ENCODE results near the gene IGF2R. TPM values are rescaled to one million over a fixed set of nuclear protein-coding genes. Genes with fewer than 3 reads are reported as not detected.
"Not testable (repeated sequence)": the region's sequence is repeated elsewhere in the genome, so short reads cannot be mapped to it uniquely, and the experiment has no call there.

The IGF2R gene
- total RNA-seq, 1 experiment from 2014 or later = 35.9 TPM

- DNase-seq = no peak
- Histone ChIP-seq H3K9me3 (no peaks in the 10 kb centered on the region), H3K27me3 (no peaks in the 10 kb centered on the region), H3K36me3 (peaks cover 15% of the 10 kb centered on the region), H3K4me3 (no peak overlapping the region)
Observed at GRCh38 chr6:160101277-160102205, 132.7 kb downstream of the IGF2R start.

DNA sequence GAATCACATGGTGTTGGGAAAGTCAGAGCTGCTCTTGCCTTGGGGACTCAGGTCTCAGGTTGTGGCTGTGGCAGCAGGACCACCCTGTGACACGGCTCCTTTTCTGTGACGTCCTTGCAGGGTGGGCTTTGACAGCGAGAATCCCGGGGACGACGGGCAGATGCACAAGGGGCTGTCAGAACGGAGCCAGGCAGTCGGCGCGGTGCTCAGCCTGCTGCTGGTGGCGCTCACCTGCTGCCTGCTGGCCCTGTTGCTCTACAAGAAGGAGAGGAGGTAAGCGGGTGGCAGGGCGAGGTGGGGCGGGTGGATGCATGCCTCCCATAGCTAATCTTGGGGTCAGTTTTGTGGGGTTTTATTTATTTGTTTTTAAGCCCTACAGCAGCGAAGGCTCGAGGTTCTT is 133.5 kb downstream of the IGF2R start:
- H3K36me3 ChIP-seq = peaks cover 15% of the 10 kb centered on the region
- no peak for DNase-seq
- no peaks in the 10 kb centered on the region for H3K9me3 ChIP-seq
- no peak overlapping the region for H3K4me3 ChIP-seq
- no peaks in the 10 kb centered on the region for H3K27me3 ChIP-seq

DNA sequence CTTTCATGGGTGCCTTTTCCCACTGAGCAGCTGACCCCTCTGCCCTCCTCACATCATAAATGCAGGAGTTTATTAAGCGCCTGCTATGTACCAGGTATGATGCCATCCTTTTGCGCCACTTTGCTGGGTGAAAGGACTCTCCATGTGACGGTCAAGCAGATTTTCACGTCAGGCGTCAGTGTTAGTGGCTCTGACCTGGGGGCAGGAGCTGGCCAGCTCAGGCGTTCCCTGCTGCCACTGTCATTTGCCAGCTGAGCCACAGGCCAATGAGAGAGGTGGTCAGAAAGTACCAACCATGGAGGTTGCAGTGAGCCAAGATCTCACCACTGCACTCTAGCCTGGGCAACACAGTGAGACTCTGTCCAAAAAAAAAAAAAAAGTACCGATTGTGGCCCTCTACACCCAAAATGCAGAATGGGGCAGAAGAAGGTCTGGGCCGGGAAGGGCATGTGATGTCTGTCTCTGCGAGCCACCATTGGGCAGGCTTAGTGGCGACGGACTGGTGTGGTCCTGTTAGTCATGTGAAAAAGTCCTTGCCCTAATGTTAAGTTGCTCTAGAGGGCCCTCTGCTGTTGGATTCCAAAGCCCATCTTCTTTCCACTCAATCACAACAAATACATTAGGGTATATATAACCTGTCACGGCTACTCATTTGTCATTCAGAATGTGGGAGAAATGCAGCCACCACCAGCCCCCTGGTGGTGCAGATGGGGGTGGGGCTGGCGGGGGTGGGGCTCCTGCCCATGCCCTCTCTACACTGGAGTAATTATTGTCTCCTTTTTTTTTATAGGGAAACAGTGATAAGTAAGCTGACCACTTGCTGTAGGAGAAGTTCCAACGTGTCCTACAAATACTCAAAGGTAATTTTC is 134.3 kb downstream of the IGF2R start:
- Histone ChIP-seq H3K27me3 (no peaks in the 10 kb centered on the region), H3K36me3 (peaks cover 15% of the 10 kb centered on the region), H3K4me3 (no peak overlapping the region), H3K9me3 (no peaks in the 10 kb centered on the region)
- DNase-seq = peak; percentile 6

DNA sequence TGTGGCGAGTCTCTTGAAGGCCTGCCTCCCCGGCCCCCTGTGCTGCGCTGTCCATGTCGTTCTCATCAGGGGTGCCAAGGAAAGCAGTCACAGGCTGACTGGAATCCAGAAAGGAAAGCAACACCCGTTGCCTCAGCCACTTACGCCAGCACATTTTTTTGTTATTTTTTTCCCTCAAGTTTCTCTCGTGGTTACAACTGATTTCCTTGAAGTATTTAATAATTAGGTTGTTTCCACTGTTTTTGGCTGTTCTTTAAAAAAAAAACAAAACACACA is 134.9 kb downstream of the IGF2R start:
- peaks cover 12% of the 10 kb centered on the region for H3K36me3 ChIP-seq
- DNase-seq = no peak
- no peaks in the 10 kb centered on the region for H3K27me3 ChIP-seq

GRCh38 chr6:160104821-160105517 is 136.1 kb downstream of the IGF2R start:
- H3K36me3 ChIP-seq = peaks cover 12% of the 10 kb centered on the region
- H3K27me3 ChIP-seq = no peaks in the 10 kb centered on the region
- no peak overlapping the region for H3K4me3 ChIP-seq

More for the DNA sequence above, 134.9 kb downstream of the IGF2R start:
- Histone ChIP-seq H3K9me3 (no peaks in the 10 kb centered on the region), H3K4me3 (no peak overlapping the region)

DNA sequence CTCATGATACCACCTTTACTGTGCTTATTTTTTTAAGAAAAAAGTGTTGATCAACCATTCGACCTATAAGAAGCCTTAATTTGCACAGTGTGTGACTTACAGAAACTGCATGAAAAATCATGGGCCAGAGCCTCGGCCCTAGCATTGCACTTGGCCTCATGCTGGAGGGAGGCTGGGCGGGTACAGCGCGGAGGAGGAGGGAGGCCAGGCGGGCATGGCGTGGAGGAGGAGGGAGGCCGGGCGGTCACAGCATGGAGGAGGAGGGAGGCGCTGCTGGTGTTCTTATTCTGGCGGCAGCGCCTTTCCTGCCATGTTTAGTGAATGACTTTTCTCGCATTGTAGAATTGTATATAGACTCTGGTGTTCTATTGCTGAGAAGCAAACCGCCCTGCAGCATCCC is 137.1 kb downstream of the IGF2R start:
- H3K36me3 ChIP-seq = peaks cover 11% of the 10 kb centered on the region
- no peak overlapping the region for H3K4me3 ChIP-seq
- DNase-seq = no peak
- no peaks in the 10 kb centered on the region for H3K27me3 ChIP-seq
- H3K9me3 ChIP-seq = no peaks in the 10 kb centered on the region

More at GRCh38 chr6:160104821-160105517, 136.1 kb downstream of the IGF2R start:
- no peaks in the 10 kb centered on the region for H3K9me3 ChIP-seq
- no peak for DNase-seq

- H3K9me3 ChIP-seq = no peaks in the 10 kb centered on the region
- peaks cover 9% of the 10 kb centered on the region for H3K36me3 ChIP-seq
- H3K4me3 ChIP-seq = no peak overlapping the region
- H3K27me3 ChIP-seq = no peaks in the 10 kb centered on the region
- no peak for DNase-seq
Observed at GRCh38 chr6:160106701-160107100, 137.8 kb downstream of the IGF2R start.

- Histone ChIP-seq H3K36me3 (peaks cover 6% of the 10 kb centered on the region), H3K4me3 (no peak overlapping the region), H3K27me3 (no peaks in the 10 kb centered on the region), H3K9me3 (no peaks in the 10 kb centered on the region)
- DNase-seq = no peak
Observed at GRCh38 chr6:160108077-160108476, 139.2 kb downstream of the IGF2R start.

DNA sequence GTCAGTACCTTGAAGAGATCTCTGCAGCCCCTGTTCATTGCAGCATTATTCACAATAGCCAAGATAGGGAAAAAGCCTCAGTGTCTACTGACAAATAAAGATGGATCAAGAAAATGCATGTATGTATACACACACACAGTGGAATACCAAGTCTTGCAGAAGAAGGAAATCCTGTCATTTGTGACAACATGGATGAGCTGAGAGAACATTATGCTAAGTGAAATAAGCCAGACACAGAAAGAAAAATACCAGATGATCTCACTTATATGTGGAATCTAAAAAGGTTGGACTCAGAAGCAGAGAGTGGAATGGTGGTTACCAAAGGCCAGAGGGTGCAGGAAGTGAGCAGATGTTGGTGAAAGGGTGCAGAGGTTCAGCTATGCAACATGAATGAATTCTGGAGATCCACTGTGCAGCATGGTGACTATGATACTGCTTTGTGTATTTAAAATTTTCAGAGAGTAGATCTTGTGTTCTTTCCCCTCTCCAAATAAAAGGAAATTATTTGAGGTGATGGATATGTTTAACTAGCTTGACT is 141.8 kb downstream of the IGF2R start:
- DNase-seq = no peak
- H3K27me3 ChIP-seq = no peaks in the 10 kb centered on the region
- H3K36me3 ChIP-seq = no peaks in the 10 kb centered on the region; the same call in 1 of the 2 replicates
- H3K4me3 ChIP-seq = no peak overlapping the region
- no peaks in the 10 kb centered on the region for H3K9me3 ChIP-seq

DNA sequence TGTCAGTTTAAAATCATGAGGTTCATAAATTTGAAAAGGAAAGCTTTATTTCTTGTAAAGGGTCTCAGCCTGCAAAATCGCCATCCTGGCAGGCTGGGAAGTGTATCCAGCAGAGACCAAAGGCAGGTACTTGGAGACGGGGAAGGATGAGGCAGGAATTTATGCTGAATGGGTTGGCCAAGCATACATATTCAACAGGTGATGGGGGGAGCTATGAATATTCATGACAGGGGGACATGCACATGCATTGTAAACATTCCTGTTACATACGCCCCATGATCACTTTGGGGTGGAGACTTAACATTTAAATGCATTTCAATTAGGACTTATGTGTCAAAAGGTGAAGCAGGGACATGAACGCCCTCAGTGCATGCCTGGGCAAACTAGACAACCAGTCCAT is 142.9 kb downstream of the IGF2R start:
- Histone ChIP-seq H3K27me3 (no peaks in the 10 kb centered on the region), H3K36me3 (no peaks in the 10 kb centered on the region; the same call in 1 of the 2 replicates), H3K4me3 (no peak overlapping the region), H3K9me3 (no peaks in the 10 kb centered on the region)
- no peak for DNase-seq

DNA sequence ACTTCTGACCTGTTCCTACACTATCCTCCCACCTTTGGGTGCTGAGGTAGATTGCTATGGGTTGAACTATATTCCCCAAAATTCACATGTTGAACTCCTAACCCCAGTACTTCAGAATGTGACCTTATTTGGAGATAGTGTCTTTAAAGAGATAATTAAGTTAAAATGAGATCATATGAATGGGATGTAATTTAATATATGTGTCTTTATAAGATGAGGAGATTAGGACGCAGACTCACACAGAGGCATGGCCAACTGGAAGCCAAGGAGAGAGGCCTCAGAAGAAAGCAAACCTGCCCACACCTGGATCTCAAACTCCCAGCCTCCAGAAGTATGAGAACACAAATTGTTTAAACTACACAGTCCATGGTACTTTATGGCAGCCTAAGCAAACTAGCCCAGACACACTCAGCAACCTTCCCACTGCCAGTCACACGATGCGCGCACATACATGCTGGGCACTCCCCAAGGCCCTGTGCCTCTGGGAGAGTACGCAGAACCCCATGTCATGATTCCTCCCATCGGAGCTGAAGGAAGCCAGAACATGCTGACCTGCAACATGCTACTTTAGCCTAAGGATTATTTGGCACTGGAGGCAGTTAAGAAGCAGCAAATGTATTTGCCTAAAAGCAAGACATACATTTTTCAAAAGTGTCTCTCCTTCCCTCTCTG is 143.9 kb downstream of the IGF2R start:
- no peak for DNase-seq
- H3K4me3 ChIP-seq = no peak overlapping the region
- H3K9me3 ChIP-seq = no peaks in the 10 kb centered on the region
- no peaks in the 10 kb centered on the region; the same call in 1 of the 2 replicates for H3K36me3 ChIP-seq
- no peaks in the 10 kb centered on the region for H3K27me3 ChIP-seq

DNA sequence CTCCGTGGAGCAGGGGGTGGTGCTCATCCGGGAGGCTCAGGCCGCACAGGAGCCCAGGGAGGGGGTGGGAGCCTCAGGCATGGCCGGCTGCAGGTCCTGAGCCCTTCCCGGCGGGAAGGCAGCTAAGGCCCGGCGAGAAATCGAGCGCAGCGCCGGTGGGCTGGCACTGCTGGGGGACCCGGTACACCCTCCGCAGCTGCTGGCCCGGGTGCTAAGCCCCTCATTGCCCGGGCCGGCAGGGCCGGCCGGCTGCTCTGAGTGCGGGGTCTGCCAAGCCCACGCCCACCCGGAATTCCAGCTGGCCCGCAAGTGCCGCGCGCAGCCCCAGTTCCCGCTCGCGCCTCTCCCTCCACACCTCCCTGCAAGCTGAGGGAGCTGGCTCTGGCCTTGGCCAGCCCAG is 145.7 kb downstream of the IGF2R start:
- not testable (repeated sequence) for DNase-seq, H3K36me3 ChIP-seq, H3K4me3 ChIP-seq, H3K27me3 ChIP-seq, H3K9me3 ChIP-seq

DNA sequence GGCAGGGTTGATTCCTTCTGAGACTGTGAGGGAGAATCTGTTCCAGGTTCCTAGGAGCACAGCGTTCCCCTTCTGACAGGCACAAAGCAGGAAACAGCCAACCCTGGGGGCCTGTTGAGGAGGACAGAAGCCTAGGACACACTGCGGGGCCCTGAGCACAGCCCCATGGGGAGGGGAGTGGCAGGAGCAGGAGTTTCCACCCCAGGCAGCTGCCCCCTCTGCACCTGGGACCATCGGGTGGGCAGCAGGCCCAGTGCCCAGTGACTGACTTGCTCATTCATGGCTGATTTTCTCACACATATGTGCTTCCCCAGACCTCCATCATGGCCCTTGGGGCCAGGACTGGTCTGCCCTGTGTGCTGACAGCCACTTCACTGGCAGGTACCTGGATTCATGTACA is 146.5 kb downstream of the IGF2R start:
- H3K27me3 ChIP-seq = no peaks in the 10 kb centered on the region
- no peak overlapping the region for H3K4me3 ChIP-seq
- no peaks in the 10 kb centered on the region for H3K36me3 ChIP-seq
- no peaks in the 10 kb centered on the region for H3K9me3 ChIP-seq
- no peak for DNase-seq

GRCh38 chr6:160116411-160116810 is 147.5 kb downstream of the IGF2R start:
- Histone ChIP-seq H3K9me3 (no peaks in the 10 kb centered on the region), H3K4me3 (no peak overlapping the region), H3K36me3 (no peaks in the 10 kb centered on the region), H3K27me3 (no peaks in the 10 kb centered on the region)
- no peak for DNase-seq

GRCh38 chr6:160117137-160117536 is 148.3 kb downstream of the IGF2R start:
- no peak overlapping the region for H3K4me3 ChIP-seq
- no peaks in the 10 kb centered on the region for H3K36me3 ChIP-seq
- H3K27me3 ChIP-seq = no peaks in the 10 kb centered on the region
- no peak for DNase-seq
- no peaks in the 10 kb centered on the region for H3K9me3 ChIP-seq

DNA sequence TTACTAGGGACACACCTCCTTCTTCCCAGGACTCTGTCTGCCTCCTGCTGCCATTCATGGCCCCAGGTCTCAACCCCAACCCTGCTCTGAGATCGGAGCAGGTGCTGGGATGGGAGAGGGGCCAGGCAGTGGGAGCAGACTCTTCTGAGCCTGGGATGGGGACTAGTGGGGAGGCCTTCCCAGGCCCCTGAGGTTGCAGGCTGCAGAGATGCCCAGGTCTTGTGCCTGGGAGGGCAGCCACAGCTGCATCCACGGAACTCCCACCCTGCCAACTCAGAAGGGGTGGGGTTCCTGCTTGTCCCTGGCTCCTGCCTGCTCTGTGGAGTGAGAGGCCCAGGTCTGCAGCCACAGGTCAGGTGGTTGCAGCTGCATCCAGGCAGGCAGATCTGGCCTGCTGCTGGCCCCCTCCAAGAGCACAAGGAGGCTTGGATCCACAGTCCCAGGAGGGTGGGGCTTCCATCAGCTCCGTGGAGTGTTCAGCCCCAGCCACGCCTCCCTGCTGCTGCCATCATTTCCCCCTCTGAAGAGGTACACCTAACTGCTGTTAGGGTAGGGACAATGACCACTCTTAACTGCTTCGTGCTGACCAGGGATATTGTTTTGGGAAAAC is 149.8 kb downstream of the IGF2R start:
- no peaks in the 10 kb centered on the region for H3K9me3 ChIP-seq
- no peak overlapping the region for H3K4me3 ChIP-seq
- H3K36me3 ChIP-seq = no peaks in the 10 kb centered on the region
- no peaks in the 10 kb centered on the region for H3K27me3 ChIP-seq
- no peak for DNase-seq
